H1 (cell line): ENCODE measurements around the gene GAB2. TPM values are rescaled to one million over a fixed set of nuclear protein-coding genes. Genes with fewer than 3 reads are reported as not detected.

ENCODE experiments used
- CTCF ChIA-PET: fragments of 300-600 bp; sonication (Branson Sonifier 250); formaldehyde crosslinking; loops from one replicate; lab custom pipeline; 2021; ENCODE audit not compliant: partially characterized antibody; lab: Charles Lee
- POLR2A ChIA-PET: fragments of 300-600 bp; sonication (Branson Sonifier 250); formaldehyde crosslinking; loops from one replicate; lab custom pipeline; 2021; ENCODE audit warnings: inconsistent platforms; ENCODE audit not compliant: partially characterized antibody; lab: Charles Lee
- DNase-seq, 2 experiments: peaks; one replicate each; pipeline versions ENCODE4 v3.0.0 to v3.0.0-alpha.2; 2010 to 2022; ENCODE audit warnings: low spot score in 2 of 2, low read depth in 1 of 2, mixed read lengths in 1 of 2
- FAIRE-seq: peaks from 2 replicates; lab custom pipeline; 2011; peaks lifted over from hg19 to GRCh38; lab: Jason Lieb, UNC
- H2AFZ ChIP-seq: 2 replicates; pipeline ENCODE4 v1.8.1; 2012; ENCODE audit warnings: low read length, inconsistent platforms
- H2AK5ac ChIP-seq: 2 replicates; pipeline ENCODE4 v1.6.1; 2013; ENCODE audit warnings: low read depth, low read length
- H2BK120ac ChIP-seq: replicated peaks from 2 replicates; pipeline ENCODE3; 2013; ENCODE audit warnings: low read depth, low read length, inconsistent platforms
- H2BK12ac ChIP-seq: 2 replicates; pipeline ENCODE4 v1.6.1; 2013; ENCODE audit warnings: low read depth, low read length
- H2BK15ac ChIP-seq: 2 replicates; pipeline ENCODE4 v1.6.1; 2013; ENCODE audit warnings: low read length
- H2BK20ac ChIP-seq: 2 replicates; pipeline ENCODE4 v1.6.1; 2013; ENCODE audit warnings: low read length
- H2BK5ac ChIP-seq: 2 replicates; pipeline ENCODE4 v1.6.1; 2013; ENCODE audit warnings: low read depth, low read length
- H3K14ac ChIP-seq: 2 replicates; pipeline ENCODE4 v1.6.1; 2013; ENCODE audit warnings: inconsistent platforms; ENCODE audit not compliant: insufficient read length
- H3K18ac ChIP-seq: 2 replicates; pipeline ENCODE4 v1.6.1; 2013; ENCODE audit warnings: low read length; ENCODE audit errors: extremely low read depth
- H3K23ac ChIP-seq: 2 replicates; pipeline ENCODE4 v1.6.1; 2013; ENCODE audit warnings: inconsistent platforms; ENCODE audit not compliant: insufficient read length
- H3K23me2 ChIP-seq: 2 replicates; pipeline ENCODE4 v1.6.1; 2013; ENCODE audit warnings: low read depth, low read length
- H3K27ac ChIP-seq: 2 replicates; pipeline ENCODE4 v1.6.1; 2011; ENCODE audit warnings: low read depth, low read length, inconsistent platforms
- H3K27me3 ChIP-seq, 4 experiments: replicated peaks in 1 of 4; 1 replicate in 1 of 4; 2 replicates in 3 of 4; pipeline versions ENCODE4 v1.6.1 to v1.8.1; 2011 to 2013; ENCODE audit warnings: low read length in 3 of 4, mild to moderate bottlenecking in 3 of 4, inconsistent platforms in 2 of 4, mixed read lengths in 2 of 4, moderate library complexity in 1 of 4; ENCODE audit not compliant: control insufficient read depth in 3 of 4, insufficient read depth in 3 of 4; ENCODE audit errors: extremely low read depth in 1 of 4
- H3K36me3 ChIP-seq, 4 experiments: 2 replicates each; pipeline versions ENCODE4 v1.6.1 to v1.8.1; 2011 to 2013; ENCODE audit warnings: mild to moderate bottlenecking in 4 of 4, low read length in 3 of 4, moderate library complexity in 2 of 4, control low read depth in 1 of 4, inconsistent platforms in 1 of 4; ENCODE audit not compliant: insufficient read depth in 4 of 4, control insufficient read depth in 2 of 4
- H3K4ac ChIP-seq: replicated peaks from 2 replicates; pipeline ENCODE3; 2013; ENCODE audit warnings: low read length, low read depth, mixed read lengths, inconsistent platforms; ENCODE audit not compliant: insufficient read length
- H3K4me1 ChIP-seq, 4 experiments: replicated peaks in 1 of 4; 1 replicate in 1 of 4; 2 replicates in 3 of 4; pipeline versions ENCODE4 v1.6.1 to v1.8.1; 2011 to 2013; ENCODE audit warnings: low read length in 3 of 4, inconsistent platforms in 2 of 4, mixed read lengths in 1 of 4; ENCODE audit not compliant: insufficient read depth in 4 of 4, control insufficient read depth in 3 of 4
- H3K4me2 ChIP-seq, 2 experiments: 2 replicates each; pipeline versions ENCODE4 v1.6.1 to v1.8.1; 2011 to 2013; ENCODE audit warnings: low read depth in 2 of 2, low read length in 2 of 2, control low read depth in 1 of 2, inconsistent platforms in 1 of 2, mild to moderate bottlenecking in 1 of 2; ENCODE audit not compliant: insufficient read depth in 1 of 2
- H3K4me3 ChIP-seq, 4 experiments: fragments of 200-600, 300-600 bp in 1 of 4; sonication (generic), shearing (Covaris generic), sonication (Bioruptor Twin) in 1 of 4; 2 replicates each; pipeline versions ENCODE4 v1.5.1 to v1.8.1; 2011 to 2016; ENCODE audit warnings: low read length in 4 of 4, low read depth in 3 of 4, control low read depth in 2 of 4, inconsistent platforms in 2 of 4, mild to moderate bottlenecking in 2 of 4, mixed read lengths in 1 of 4, moderate library complexity in 1 of 4; ENCODE audit not compliant: insufficient read depth in 2 of 4; ENCODE audit errors: extremely low read depth in 1 of 4
- H3K56ac ChIP-seq: replicated peaks from 2 replicates; pipeline ENCODE3; 2013; ENCODE audit warnings: low read depth, mild to moderate bottlenecking, mixed read lengths, low read length, inconsistent platforms; ENCODE audit not compliant: insufficient read length
- H3K79me1 ChIP-seq: 2 replicates; pipeline ENCODE4 v1.6.1; 2013; ENCODE audit warnings: low read depth, low read length, control low read depth
- H3K79me2 ChIP-seq, 2 experiments: 2 replicates each; pipeline versions ENCODE4 v1.6.1 to v1.8.1; 2012 to 2013; ENCODE audit warnings: low read length in 2 of 2, mild to moderate bottlenecking in 2 of 2, inconsistent platforms in 1 of 2; ENCODE audit not compliant: insufficient read depth in 2 of 2, control insufficient read depth in 1 of 2
- H3K9ac ChIP-seq, 4 experiments: replicated peaks in 1 of 4; 1 replicate in 1 of 4; 2 replicates in 3 of 4; pipeline versions ENCODE4 v1.6.1 to v1.8.1; 2011 to 2013; ENCODE audit warnings: low read depth in 3 of 4, low read length in 3 of 4, control low read depth in 2 of 4, mild to moderate bottlenecking in 2 of 4, moderate library complexity in 2 of 4, inconsistent platforms in 1 of 4; ENCODE audit errors: extremely low read depth in 1 of 4
- H3K9me3 ChIP-seq, 2 experiments: 2 replicates each; pipeline versions ENCODE4 v1.6.1 to v1.8.1; 2012 to 2013; ENCODE audit warnings: mild to moderate bottlenecking in 2 of 2, moderate library complexity in 2 of 2, control low read depth in 1 of 2, inconsistent platforms in 1 of 2, low read depth in 1 of 2, low read length in 1 of 2, mixed read lengths in 1 of 2; ENCODE audit not compliant: insufficient read depth in 2 of 2
- H4K20me1 ChIP-seq, 2 experiments: replicated peaks in 1 of 2; 2 replicates each; pipeline versions ENCODE3 to v1.8.1; 2011 to 2013; ENCODE audit warnings: inconsistent platforms in 2 of 2, low read length in 2 of 2, mild to moderate bottlenecking in 1 of 2; ENCODE audit not compliant: insufficient read depth in 2 of 2, control insufficient read depth in 1 of 2
- H4K5ac ChIP-seq: 2 replicates; pipeline ENCODE4 v1.6.1; 2013; ENCODE audit warnings: low read length, low read depth, mixed read lengths, inconsistent platforms; ENCODE audit not compliant: insufficient read length
- H4K8ac ChIP-seq: 2 replicates; pipeline ENCODE4 v1.8.0; 2013; ENCODE audit warnings: mild to moderate bottlenecking, moderate library complexity, low read length, inconsistent platforms; ENCODE audit not compliant: insufficient read depth; ENCODE audit errors: extremely low read depth
- H4K91ac ChIP-seq: replicated peaks from 2 replicates; pipeline ENCODE3; 2013; ENCODE audit warnings: low read length, mixed read lengths, inconsistent platforms; ENCODE audit not compliant: insufficient read length
- BCL11A ChIP-seq, 2 experiments: IDR thresholded peaks; one replicate each; pipeline ENCODE4 v1.6.1; 2011; ENCODE audit warnings: low read depth in 2 of 2, low read length in 2 of 2, mild to moderate bottlenecking in 2 of 2
- CEBPB ChIP-seq: IDR thresholded peaks from 2 replicates; pipeline ENCODE4 v1.6.1; 2012; ENCODE audit warnings: low read depth, low read length
- EZH2 ChIP-seq: fragments of 200-600 bp; sonication (generic); IDR thresholded peaks from 2 replicates; pipeline ENCODE4 v1.7.1; 2012; ENCODE audit warnings: low read depth, mild to moderate bottlenecking, moderate library complexity, low read length, inconsistent platforms; ENCODE audit not compliant: severe bottlenecking
- FOSL1 ChIP-seq: IDR thresholded peaks from 2 replicates; pipeline ENCODE4 v1.6.1; 2011; ENCODE audit warnings: mild to moderate bottlenecking, low read depth, low read length, moderate library complexity; ENCODE audit not compliant: insufficient read depth
- GTF2F1 ChIP-seq: IDR thresholded peaks from 2 replicates; pipeline ENCODE4 v1.6.1; 2012; ENCODE audit warnings: low read depth, low read length, improper control_type of control experiment, borderline replicate concordance
- JUND ChIP-seq: IDR thresholded peaks from 2 replicates; pipeline ENCODE4 v1.6.1; 2011; ENCODE audit warnings: mild to moderate bottlenecking, improper control_type of control experiment, low read length
- MAFK ChIP-seq: IDR thresholded peaks from 2 replicates; pipeline ENCODE4 v1.6.1; 2012; ENCODE audit warnings: low read depth, mild to moderate bottlenecking, improper control_type of control experiment, low read length
- NANOG ChIP-seq: IDR thresholded peaks from 2 replicates; pipeline ENCODE4 v1.6.1; 2011; ENCODE audit warnings: low read length, low read depth, mild to moderate bottlenecking, inconsistent platforms; ENCODE audit not compliant: insufficient read depth, poor library complexity, severe bottlenecking
- POU5F1 ChIP-seq: IDR thresholded peaks from 2 replicates; pipeline ENCODE4 v1.6.1; 2011; ENCODE audit warnings: low read depth, mild to moderate bottlenecking, low read length, moderate library complexity
- RFX5 ChIP-seq: IDR thresholded peaks from 2 replicates; pipeline ENCODE4 v1.6.1; 2011; ENCODE audit warnings: low read depth, low read length, improper control_type of control experiment, borderline replicate concordance
- SIX5 ChIP-seq: IDR thresholded peaks from 2 replicates; pipeline ENCODE4 v1.6.1; 2011; ENCODE audit warnings: mild to moderate bottlenecking, low read depth, low read length
- SP4 ChIP-seq: IDR thresholded peaks from 2 replicates; pipeline ENCODE4 v1.6.1; 2012; ENCODE audit warnings: low read length, inconsistent platforms
- SUZ12 ChIP-seq: fragments of 200-600 bp; sonication (generic); IDR thresholded peaks from 2 replicates; pipeline ENCODE4 v1.6.1; 2012; ENCODE audit warnings: mild to moderate bottlenecking, inconsistent platforms, low read length, moderate library complexity, mixed read lengths
- TAF1 ChIP-seq: IDR thresholded peaks from 2 replicates; pipeline ENCODE4 v1.6.1; 2011; ENCODE audit warnings: mild to moderate bottlenecking, low read depth, low read length
- TAF7 ChIP-seq: optimal IDR thresholded peaks from 2 replicates; pipeline ENCODE3; 2011; ENCODE audit warnings: low read depth, mild to moderate bottlenecking, inconsistent platforms, low read length, moderate library complexity, borderline replicate concordance
- TBP ChIP-seq: IDR thresholded peaks from 2 replicates; pipeline ENCODE4 v1.6.1; 2011; ENCODE audit warnings: low read depth, low read length, improper control_type of control experiment
- WGBS, 2 experiments: shearing (Covaris generic) in 1 of 2; methylation state at CpG; one replicate each; pipeline versions ENCODE4 v1.1.6 to v1.1.7; 2013 to 2015; ENCODE audit warnings: low lambda C conversion rate in 2 of 2, mixed read lengths in 2 of 2, inconsistent platforms in 1 of 2, low coverage in 1 of 2, missing lambda C conversion rate in 1 of 2; ENCODE audit not compliant: insufficient replicate concordance in 2 of 2, insufficient coverage in 1 of 2, insufficient read length in 1 of 2; ENCODE audit errors: extremely low coverage in 1 of 2, missing lambda C conversion rate in 1 of 2; 5-methylcytosine and 5-hydroxymethylcytosine counted together
- polyA plus RNA-seq, 7 experiments: library from polyadenylated mRNA; depleted of rRNA in 3 of 7; stranded (reverse) in 5 of 7; unstranded in 2 of 7; fragments of >200 nt in 5 of 7; fragments of 200-250 nt in 2 of 7; gene quantifications; 1 replicate in 5 of 7; 2 replicates in 1 of 7; 4 replicates in 1 of 7; pipeline versions ENCODE4 v1.2.1 to v1.2.3, GENCODE V29; 2011 to 2013; ENCODE audit warnings: missing spikeins in 2 of 7, mixed read lengths in 2 of 7
- total RNA-seq: library from RNA; stranded (reverse); fragmentation: NEBNext Ultra II Directional; extraction: Animal tissue kit (Norgen Biotek cat#: 25700); gene quantifications from 2 replicates; pipeline ENCODE4 v1.2.1, GENCODE V29; 2021

The GAB2 gene
- total and polyA plus RNA-seq, 2 of the 8 experiments (the other 6 are each of a cell fraction or from before 2014, with no cell fraction given), result 6.3 to 14.0 TPM

GRCh38 chr11:78373689-78374088, 43.9 kb downstream of the GAB2 start:
- Histone ChIP-seq H3K23ac (no peak overlapping the region), H3K18ac (no peak overlapping the region), H3K27me3 (no peaks in the 10 kb centered on the region), H2AK5ac (no peak overlapping the region), H3K14ac (no peak overlapping the region), H4K20me1 (no peaks in the 10 kb centered on the region), H4K5ac (no peak overlapping the region), H4K91ac (no peak overlapping the region), H3K36me3 (no peaks in the 10 kb centered on the region), H2BK15ac (no peak overlapping the region), H3K4ac (no peak overlapping the region), H3K4me1 (peaks cover 0 to 3% (median 0%) of the 10 kb centered on the region in 4 experiments; a peak in 3 of 7 replicates), H3K79me2 (no peaks in the 10 kb centered on the region), H2BK12ac (no peak overlapping the region), H3K9me3 (no peaks in the 10 kb centered on the region), H3K79me1 (no peaks in the 10 kb centered on the region), H4K8ac (no peak overlapping the region), H2BK20ac (no peak overlapping the region), H2AFZ (no peak overlapping the region), H3K4me2 (no peak overlapping the region), H3K9ac (no peak overlapping the region), H3K56ac (no peak overlapping the region), H3K23me2 (no peaks in the 10 kb centered on the region; the same call in 1 of the 2 replicates), H3K27ac (no peak overlapping the region), H2BK120ac (no peak overlapping the region), H2BK5ac (no peak overlapping the region), H3K4me3 (no peak overlapping the region)
- 94% methylated on average over 1 of the region's 1 CpG; no CpG with 5 or more reads in 1 of the 2 experiments for WGBS, 2 experiments
- ChIA-PET POLR2A (no interaction called here), CTCF (interaction anchor here (1.3 kb wide), 1 partner anchor 11 kb away, joined by 3 read pairs; no protein-coding TSS in a partner anchor)
- DNase-seq (no peak), FAIRE-seq (no peak)
- TF ChIP-seq GTF2F1 (no peak), CEBPB (no peak), SUZ12 (no peak), TBP (no peak), RFX5 (no peak), TAF7 (no peak), POU5F1 (no peak), BCL11A (IDR thresholded peaks at IDR 0.05; ENCODE audit: low read depth in 2 of 2, low read length in 2 of 2) (no peak), NANOG (no peak), EZH2 (no peak), SIX5 (no peak), SP4 (no peak), TAF1 (no peak), FOSL1 (no peak), JUND (no peak), MAFK (no peak)
